HL-60 (cell line): ENCODE data around the gene MAD1L1.

ENCODE experiments used
- POLR2AphosphoS5 ChIP-seq: IDR thresholded peaks from 2 replicates; pipeline ENCODE4 v1.6.1; 2012; ENCODE audit warnings: low read depth
- TF ChIP-seq, protein P1 (sequence below): IDR thresholded peaks from one replicate; pipeline ENCODE4 v1.5.1; 2011; ENCODE audit warnings: low read length, control low read depth, inconsistent platforms; ENCODE audit not compliant: insufficient read depth
- TF ChIP-seq, protein P2 (sequence below): IDR thresholded peaks from 2 replicates; pipeline ENCODE4 v1.6.1; 2012; ENCODE audit warnings: low read depth; ENCODE audit not compliant: insufficient replicate concordance

DNA sequence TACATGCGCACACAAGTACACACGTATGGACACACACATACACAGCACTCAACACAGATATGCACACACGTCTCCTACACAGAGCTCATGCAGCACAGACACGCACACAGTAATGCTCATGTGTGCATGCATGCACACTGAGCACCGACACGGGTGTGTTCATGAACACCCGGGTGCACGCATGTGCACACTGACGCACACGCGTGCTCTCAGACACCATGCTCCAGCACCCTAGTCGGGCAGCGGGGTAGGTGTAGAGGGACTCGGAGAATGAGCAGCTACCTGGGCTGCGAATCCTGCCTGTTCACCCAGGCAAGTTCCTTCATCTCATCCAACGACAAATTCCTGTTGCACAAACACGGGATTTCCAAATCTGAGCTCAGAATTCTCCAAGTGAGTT lies 184.7 kb downstream of the MAD1L1 start:
- TF ChIP-seq, protein P1, sequence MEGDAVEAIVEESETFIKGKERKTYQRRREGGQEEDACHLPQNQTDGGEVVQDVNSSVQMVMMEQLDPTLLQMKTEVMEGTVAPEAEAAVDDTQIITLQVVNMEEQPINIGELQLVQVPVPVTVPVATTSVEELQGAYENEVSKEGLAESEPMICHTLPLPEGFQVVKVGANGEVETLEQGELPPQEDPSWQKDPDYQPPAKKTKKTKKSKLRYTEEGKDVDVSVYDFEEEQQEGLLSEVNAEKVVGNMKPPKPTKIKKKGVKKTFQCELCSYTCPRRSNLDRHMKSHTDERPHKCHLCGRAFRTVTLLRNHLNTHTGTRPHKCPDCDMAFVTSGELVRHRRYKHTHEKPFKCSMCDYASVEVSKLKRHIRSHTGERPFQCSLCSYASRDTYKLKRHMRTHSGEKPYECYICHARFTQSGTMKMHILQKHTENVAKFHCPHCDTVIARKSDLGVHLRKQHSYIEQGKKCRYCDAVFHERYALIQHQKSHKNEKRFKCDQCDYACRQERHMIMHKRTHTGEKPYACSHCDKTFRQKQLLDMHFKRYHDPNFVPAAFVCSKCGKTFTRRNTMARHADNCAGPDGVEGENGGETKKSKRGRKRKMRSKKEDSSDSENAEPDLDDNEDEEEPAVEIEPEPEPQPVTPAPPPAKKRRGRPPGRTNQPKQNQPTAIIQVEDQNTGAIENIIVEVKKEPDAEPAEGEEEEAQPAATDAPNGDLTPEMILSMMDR = no peak
- TF ChIP-seq POLR2AphosphoS5 = no peak
- TF ChIP-seq, protein P2, sequence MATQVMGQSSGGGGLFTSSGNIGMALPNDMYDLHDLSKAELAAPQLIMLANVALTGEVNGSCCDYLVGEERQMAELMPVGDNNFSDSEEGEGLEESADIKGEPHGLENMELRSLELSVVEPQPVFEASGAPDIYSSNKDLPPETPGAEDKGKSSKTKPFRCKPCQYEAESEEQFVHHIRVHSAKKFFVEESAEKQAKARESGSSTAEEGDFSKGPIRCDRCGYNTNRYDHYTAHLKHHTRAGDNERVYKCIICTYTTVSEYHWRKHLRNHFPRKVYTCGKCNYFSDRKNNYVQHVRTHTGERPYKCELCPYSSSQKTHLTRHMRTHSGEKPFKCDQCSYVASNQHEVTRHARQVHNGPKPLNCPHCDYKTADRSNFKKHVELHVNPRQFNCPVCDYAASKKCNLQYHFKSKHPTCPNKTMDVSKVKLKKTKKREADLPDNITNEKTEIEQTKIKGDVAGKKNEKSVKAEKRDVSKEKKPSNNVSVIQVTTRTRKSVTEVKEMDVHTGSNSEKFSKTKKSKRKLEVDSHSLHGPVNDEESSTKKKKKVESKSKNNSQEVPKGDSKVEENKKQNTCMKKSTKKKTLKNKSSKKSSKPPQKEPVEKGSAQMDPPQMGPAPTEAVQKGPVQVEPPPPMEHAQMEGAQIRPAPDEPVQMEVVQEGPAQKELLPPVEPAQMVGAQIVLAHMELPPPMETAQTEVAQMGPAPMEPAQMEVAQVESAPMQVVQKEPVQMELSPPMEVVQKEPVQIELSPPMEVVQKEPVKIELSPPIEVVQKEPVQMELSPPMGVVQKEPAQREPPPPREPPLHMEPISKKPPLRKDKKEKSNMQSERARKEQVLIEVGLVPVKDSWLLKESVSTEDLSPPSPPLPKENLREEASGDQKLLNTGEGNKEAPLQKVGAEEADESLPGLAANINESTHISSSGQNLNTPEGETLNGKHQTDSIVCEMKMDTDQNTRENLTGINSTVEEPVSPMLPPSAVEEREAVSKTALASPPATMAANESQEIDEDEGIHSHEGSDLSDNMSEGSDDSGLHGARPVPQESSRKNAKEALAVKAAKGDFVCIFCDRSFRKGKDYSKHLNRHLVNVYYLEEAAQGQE = no peak
